ENCODE results near the gene CIART.
"Not testable (repeated sequence)": the region's sequence is repeated elsewhere in the genome, so short reads cannot be mapped to it uniquely, and the experiment has no call there.

The CIART gene

DNA sequence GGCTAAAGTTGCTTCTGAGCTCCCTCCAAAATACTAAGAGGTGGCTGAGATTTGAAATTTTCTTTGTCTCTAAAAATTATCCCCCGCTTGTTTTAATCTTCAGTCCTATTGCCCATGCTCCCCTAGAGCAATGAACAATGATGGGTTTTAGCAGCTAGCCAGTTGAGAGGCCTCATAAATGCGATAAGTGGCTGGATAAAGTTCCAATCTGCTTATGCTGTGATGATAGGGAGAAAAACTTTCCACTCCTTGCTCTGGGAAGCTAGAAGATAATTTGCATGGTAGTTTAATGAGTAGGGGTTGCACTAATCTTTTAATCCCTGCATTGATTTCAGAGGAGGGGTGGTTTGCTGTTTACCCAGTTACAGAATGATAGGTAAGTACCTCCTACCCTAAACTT lies 29.4 kb downstream of the CIART start:
- peak; percentile 2 for DNase-seq

DNA sequence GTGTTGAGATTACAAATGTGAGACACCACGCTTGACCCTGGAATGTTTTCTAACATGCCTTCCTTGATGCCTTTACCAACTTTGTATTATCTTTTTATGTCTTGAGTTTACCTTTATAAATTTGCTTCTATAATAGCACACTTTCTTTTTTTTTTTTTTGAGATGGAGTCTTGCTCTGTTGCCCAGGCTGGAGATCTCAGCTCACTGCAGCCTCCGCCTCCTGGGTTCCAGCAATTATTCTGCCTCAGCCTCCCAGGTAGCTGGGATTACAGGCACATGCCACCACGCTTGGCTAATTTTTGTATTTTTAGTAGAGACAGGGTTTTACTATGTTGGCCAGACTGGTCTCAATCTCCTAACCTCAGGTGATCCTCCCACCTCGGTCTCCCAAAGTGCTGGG lies 32.3 kb downstream of the CIART start:
- not testable (repeated sequence) for DNase-seq

DNA sequence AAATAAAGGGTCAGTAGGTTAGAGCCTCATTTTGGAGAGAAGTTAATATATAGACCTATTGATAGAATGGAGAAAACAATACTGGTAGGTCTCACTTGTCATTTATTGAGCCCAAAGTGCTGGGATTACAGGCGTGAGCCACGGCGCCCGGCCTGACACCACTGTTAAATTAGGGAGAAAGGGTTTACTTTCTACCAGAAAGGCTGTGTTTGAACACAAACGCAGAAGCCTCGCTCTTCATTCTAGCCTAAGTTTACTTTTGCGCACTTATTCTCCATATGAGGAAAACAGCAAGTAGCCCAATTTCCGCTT lies 38.3 kb downstream of the CIART start:
- DNase-seq: peak; percentile 11

DNA sequence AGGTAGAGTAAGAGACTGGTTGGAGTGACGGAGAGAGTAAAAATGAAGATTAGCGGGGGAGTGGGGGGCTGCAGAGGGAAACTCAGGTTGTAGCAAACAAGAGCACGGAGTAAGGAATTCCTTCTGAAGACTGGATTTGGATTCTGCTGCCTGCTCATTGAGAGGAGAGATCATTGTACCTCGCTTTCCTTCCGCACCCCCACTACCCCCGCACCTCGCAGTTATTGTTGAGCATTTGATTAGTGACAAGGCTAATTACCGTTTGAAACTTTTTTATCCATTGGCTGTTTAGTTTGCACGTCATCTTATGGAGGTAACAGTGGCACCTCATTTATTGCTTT lies 39.4 kb downstream of the CIART start:
- DNase-seq: no peak

DNA sequence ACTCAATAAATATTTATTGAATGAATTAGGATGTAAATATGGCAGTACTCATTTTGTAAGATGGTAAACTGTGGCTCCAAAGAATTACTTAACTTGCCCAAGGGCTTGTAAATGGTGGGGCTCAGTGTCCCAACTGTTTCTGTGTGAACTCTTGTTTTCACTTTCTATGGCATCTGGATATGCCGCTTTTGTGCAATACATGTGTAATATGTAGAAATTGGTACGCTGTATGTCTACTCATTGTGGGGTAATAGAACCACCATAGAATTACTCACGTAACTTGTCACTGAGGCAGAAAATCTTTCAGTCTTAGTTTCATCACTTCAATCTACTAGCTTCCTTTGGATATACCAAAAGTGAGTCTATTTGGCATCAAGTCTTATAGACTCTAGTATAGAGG lies 40.0 kb downstream of the CIART start:
- DNase-seq: no peak

DNA sequence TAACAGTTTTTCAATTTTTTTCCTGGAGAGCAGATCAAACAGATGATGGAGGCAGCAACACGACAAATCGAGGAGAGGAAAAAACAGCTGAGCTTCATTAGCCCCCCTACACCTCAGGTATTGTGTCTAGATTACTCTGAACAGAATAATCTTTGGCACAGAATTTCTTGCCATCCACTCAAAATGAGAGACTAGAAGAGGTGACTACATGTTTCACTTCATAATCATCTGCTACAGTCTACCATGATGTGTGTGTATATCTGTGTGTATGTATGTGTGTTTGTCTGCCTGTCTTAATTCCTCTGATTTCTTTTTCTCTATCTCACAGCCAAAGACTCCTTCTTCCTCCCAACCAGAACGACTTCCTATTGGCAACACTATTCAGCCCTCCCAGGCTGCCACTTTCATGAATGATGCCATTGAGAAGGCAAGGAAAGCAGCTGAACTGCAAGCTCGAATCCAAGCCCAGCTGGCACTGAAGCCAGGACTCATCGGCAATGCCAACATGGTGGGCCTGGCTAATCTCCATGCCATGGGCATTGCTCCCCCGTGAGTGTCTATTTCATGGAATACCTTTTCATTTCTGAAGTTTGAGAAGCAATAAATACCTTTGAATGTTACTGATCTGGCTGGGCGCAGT lies 50.4 kb downstream of the CIART start:
- no peak for DNase-seq

All from eye (tissue), 1 donor.